ENCODE measurements around the gene VWA5A.
A peak's percentile ranks its signal among the peaks of the same experiment; 100 is the strongest.

Gene VWA5A

DNA sequence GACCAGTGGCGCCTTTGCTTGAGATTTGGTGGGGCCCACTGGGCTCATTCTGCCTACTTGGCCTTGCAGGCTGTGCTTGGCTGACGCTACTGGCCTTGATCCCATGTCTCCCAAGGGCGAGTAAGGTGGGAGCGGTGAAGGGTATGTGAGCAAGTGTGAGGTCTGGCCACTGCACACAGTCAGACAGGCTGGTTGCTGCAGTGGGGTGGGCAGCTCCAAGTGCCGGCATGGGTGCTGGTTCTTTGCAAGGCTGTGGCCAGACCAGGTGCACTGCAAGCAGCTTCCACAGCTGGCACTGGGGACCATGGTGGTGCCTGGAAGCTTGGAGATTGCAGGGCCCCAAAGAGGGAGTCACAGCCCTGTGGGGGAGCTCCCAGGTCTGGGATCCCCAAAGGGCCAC lies 40.7 kb upstream of the VWA5A start:
- TF ChIP-seq, protein P1, sequence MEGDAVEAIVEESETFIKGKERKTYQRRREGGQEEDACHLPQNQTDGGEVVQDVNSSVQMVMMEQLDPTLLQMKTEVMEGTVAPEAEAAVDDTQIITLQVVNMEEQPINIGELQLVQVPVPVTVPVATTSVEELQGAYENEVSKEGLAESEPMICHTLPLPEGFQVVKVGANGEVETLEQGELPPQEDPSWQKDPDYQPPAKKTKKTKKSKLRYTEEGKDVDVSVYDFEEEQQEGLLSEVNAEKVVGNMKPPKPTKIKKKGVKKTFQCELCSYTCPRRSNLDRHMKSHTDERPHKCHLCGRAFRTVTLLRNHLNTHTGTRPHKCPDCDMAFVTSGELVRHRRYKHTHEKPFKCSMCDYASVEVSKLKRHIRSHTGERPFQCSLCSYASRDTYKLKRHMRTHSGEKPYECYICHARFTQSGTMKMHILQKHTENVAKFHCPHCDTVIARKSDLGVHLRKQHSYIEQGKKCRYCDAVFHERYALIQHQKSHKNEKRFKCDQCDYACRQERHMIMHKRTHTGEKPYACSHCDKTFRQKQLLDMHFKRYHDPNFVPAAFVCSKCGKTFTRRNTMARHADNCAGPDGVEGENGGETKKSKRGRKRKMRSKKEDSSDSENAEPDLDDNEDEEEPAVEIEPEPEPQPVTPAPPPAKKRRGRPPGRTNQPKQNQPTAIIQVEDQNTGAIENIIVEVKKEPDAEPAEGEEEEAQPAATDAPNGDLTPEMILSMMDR (IDR thresholded peaks at IDR 0.05; ENCODE audit: insufficient read depth, low read depth, low read length, missing control alignments) = no peak
- H3K4me3 ChIP-seq (ENCODE audit: low read length) = no peak overlapping the region
- no peak for DNase-seq (ENCODE audit: low read depth)

DNA sequence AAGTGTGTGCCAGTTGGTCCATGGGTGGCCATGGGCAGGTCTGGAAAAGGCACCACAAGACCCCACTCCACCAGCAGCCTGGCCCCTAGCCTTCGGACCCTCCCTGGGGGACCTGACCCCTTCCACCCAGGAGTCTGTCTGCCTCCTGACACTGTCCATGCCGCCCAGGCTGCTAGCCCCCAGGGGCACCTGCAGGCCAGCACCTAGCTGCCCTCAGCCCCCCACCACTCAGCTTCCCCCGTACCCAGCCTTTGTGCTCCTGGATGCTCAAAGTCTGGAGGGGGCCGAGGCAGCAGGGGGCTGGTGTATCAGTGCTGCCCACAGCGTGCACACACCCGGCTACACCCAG lies 39.8 kb upstream of the VWA5A start:
- TF ChIP-seq, protein P1 (IDR thresholded peaks at IDR 0.05; ENCODE audit: insufficient read depth, low read depth, low read length, missing control alignments) = no peak
- no peak overlapping the region for H3K4me3 ChIP-seq (ENCODE audit: low read length)
- no peak for DNase-seq (ENCODE audit: low read depth)

DNA sequence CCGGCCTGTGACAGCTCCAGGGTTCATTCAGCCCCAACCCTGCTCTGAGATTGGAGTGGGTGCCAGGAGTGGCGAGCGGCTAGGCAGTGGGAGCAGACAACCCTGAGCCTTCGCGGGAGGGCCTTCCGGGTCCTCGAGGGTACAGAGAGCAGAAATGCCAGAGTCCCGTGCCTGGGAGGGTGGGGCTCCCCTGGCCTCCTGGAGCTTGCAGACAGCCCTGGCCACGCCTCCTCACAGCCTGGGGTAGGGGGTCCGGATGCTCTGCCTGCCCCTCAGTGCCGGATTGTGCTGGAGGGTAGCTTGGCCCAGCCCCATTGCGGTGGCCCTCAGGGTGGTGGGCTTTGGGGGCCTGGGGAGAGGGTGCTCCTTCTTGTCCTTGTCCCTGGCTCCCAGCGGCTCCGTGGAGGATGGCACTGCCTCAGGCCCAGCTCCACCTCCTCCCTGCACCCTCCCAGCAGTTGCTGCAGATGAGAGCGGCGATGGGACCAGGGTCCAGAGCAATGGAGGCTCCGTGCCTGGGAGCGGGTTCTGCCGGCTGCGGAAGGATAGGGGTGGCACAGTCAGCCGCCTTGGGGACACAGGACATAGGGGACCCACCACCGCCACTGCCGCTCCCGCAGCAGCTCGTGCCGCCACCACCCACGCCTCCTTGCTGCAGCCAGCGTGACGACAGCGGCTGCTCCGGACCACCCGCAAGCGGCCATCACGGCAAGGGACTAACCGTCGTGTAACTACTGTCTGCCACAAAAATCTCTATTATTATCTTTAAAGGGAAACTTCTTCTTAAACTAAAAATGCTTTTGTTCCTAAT lies 39.2 kb upstream of the VWA5A start:
- peak; percentile 14 for DNase-seq (ENCODE audit: low read depth)
- peak overlapping the region; percentile 40 for H3K4me3 ChIP-seq (ENCODE audit: low read length)
- TF ChIP-seq, protein P1 (IDR thresholded peaks at IDR 0.05; ENCODE audit: insufficient read depth, low read depth, low read length, missing control alignments) = no peak

DNA sequence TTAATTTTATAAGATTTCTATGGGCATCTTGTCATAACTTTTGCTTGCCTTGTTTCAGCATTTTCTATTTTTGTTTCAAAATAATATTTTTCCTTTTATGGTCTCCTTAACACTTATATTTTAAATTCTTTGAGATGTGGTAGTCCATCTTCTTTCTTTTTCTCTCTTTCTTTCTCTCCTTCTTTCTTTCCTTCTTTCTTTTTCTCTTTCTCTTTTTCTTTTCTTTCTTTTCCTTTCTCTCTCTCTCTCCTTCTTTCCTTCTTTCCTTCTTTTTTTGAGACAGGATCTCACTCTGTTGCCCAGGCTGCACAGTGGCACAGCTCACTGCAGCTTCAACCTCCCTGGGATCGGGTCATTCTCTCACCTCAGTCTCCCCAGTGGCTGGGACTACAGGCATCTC lies 38.0 kb upstream of the VWA5A start:
- no peak overlapping the region for H3K4me3 ChIP-seq (ENCODE audit: low read length)
- TF ChIP-seq, protein P1 (IDR thresholded peaks at IDR 0.05; ENCODE audit: insufficient read depth, low read depth, low read length, missing control alignments) = no peak
- DNase-seq (ENCODE audit: low read depth) = no peak

DNA sequence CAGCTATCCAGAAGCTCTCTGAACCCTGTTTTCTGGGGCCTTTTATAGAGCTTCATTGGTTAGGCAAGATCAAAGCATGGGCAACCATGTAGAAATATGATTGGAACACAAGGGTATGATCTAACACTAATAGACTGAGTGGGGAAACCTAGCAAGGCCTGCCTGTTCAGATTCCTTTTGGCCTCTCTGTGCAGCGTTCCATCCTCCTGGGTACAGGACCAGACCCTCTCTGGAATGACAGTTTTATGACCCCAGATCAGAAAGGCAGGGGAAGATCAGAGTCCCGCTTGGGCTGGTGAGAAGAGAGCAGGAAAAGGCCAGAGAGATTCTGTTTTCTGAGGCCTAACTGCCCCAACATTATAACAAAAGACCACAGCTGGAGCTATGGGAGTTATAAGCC lies 36.7 kb upstream of the VWA5A start:
- DNase-seq (ENCODE audit: low read depth) = no peak
- no peak overlapping the region for H3K4me3 ChIP-seq (ENCODE audit: low read length)
- TF ChIP-seq, protein P1 (IDR thresholded peaks at IDR 0.05; ENCODE audit: insufficient read depth, low read depth, low read length, missing control alignments) = no peak

DNA sequence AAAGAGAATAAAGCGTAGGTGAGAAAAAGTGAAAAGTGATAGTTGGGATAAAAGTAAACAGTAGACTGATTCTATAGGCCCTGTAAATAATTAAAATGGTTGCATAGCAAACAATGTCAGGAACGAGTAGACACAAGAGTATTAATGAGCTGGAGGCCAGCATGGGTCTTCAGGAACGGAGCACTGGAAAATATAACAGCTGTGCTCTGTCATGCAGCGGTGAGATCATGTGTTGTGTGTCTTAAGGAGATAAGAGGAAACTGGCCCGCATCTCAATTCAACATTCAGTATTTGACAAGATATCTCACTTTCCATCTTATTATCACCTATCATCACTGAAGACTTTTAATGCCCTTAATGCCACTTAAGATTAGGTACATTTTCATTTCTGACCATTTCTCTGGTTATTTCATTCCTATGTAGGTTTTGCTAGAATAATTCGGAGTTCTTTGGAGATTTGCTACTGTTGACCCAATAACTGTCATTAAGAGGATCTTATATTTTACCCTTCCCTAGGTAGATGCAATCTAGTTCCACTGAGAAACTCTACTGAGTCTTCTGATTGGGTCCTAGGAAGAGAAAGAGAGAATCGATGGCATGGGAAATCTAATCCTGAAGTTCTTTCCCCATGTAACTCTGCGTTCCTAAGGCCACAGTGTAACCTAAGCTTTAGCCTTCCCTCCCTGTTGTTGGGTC lies 35.5 kb upstream of the VWA5A start:
- TF ChIP-seq, protein P1 (IDR thresholded peaks at IDR 0.05; ENCODE audit: insufficient read depth, low read depth, low read length, missing control alignments) = no peak
- no peak overlapping the region for H3K4me3 ChIP-seq (ENCODE audit: low read length)
- peak; percentile 21 for DNase-seq (ENCODE audit: low read depth)

Measured in epithelial cell of esophagus (primary cell).